ENCODE data around the gene ACD. TPM values are rescaled to one million over a fixed set of nuclear protein-coding genes. Genes with fewer than 3 reads are reported as not detected.
A peak's percentile ranks its signal among the peaks of the same experiment; 100 is the strongest.

Gene ACD
- polyA plus RNA-seq, 1 donor from 2014 or later: 48.6 TPM

DNA sequence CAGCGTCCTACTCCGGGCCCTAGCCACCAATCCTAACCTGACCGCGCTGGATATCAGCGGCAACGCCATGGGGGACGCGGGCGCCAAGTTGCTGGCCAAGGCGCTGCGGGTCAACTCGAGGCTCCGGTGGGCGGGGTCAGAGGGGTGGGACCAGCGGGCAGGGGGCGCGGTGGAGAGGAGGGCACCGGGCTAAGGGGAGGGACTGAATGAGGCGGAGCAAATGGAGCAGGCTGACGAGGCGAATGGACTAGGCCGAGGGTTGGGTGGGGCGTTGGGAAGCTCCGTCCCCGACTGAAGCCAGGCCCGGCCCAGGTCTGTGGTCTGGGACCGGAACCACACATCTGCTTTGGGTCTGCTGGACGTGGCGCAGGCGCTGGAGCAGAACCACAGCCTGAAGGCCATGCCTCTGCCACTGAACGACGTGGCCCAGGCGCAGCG, 10.5 kb downstream of the ACD start:
- Mint-ChIP-seq H3K27me3 (no peaks in the 10 kb centered on the region), H3K27ac (peak overlapping the region in 1 of 3 donors; percentile 91), H3K4me3 (no peak overlapping the region), H3K36me3 (peaks cover 3% of the 10 kb centered on the region), H3K4me1 (peaks cover 0 to 1% (median under 1%) of the 10 kb centered on the region in 3 donors), H3K9me3 (no peaks in the 10 kb centered on the region)

DNA sequence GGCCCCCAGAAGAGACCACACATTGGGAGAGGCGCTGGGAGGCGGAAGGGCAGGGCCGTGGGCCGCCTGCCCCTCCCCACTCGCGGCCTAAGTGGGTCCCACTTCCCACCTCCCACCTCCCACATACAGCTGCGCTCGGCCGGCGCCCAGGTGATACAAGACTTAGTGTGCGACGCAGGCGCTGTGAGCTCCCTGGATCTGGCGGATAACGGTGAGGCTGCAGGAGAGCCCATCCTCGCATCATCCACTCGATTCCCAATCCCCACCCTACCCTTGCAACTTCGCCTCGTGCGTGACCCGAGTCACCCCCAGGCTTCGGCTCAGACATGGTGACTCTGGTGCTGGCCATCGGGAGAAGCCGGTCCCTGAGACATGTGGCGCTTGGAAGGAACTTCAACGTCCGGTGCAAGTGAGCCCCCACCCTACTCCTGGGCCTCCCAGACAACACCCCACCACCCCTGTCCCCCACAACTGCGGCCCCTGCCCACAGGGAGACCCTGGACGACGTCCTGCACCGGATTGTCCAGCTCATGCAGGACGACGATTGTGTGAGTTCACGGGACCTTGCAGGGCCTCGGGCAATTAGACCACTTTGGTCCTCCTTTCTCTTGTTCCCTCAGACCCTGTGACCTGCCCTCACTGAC, 11.2 kb downstream of the ACD start:
- Mint-ChIP-seq H3K4me3 (peak overlapping the region in 1 of 4 donors; percentile 72), H3K9me3 (no peaks in the 10 kb centered on the region), H3K36me3 (peaks cover 3% of the 10 kb centered on the region), H3K27me3 (no peaks in the 10 kb centered on the region), H3K4me1 (peaks cover 0 to 3% (median 1%) of the 10 kb centered on the region in 3 donors), H3K27ac (no peak overlapping the region)

DNA sequence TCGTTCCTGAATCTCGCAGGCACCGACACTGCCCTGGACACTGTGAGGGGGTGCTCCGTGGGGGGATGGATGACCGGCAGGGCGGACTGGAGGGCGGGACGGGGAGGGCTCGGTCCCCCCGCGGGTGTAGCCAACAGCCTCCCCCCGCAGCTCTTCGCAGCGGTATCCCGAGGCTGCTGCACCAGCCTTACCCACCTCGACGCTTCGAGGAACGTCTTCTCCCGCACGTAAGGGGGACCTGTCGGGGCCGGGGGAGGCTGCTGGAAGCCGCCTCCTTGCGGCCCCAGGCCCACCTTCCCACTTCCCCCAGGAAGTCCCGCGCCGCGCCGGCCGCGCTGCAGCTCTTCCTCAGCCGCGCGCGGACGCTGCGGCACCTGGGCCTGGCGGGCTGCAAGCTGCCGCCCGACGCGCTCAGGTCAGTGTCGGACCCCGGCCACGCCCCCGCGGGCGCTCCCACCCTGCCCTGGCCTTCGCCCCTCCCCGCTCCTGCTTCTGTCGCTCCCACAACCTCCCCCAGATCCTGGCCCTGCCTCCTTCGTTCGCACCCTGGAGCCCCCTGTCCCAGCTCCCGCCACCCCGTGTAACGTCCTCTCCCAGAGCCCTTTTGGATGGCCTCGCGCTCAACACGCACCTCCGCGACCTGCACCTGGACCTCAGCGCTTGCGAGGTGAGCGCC, 11.8 kb downstream of the ACD start:
- H3K27ac Mint-ChIP-seq: no peak overlapping the region
- no peaks in the 10 kb centered on the region for H3K27me3 Mint-ChIP-seq
- H3K4me3 Mint-ChIP-seq: peak overlapping the region in 1 of 4 donors; percentile 72
- peaks cover 2% of the 10 kb centered on the region for H3K36me3 Mint-ChIP-seq
- H3K9me3 Mint-ChIP-seq: no peaks in the 10 kb centered on the region
- H3K4me1 Mint-ChIP-seq: peaks cover 0 to 3% (median 0%) of the 10 kb centered on the region in 3 donors

DNA sequence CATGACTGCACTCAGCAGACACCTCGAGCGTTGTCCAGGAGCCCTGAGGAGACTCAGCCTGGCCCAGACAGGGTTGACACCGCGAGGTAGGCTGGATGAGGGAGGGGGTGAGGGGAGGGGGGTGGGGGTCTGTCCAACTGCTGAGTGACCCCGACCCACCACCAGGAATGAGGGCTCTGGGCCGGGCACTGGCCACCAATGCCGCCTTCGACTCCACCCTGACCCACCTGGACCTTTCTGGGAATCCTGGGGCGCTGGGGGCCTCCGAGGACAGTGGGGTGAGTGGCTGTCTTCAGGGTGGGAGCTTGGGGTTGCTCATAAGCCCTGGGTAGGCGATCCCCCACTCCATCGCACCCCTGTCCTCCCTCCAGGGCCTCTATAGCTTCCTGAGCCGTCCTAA, 12.4 kb downstream of the ACD start:
- no peaks in the 10 kb centered on the region for H3K9me3 Mint-ChIP-seq
- peaks cover 0 to 3% (median 0%) of the 10 kb centered on the region in 3 donors for H3K4me1 Mint-ChIP-seq
- no peaks in the 10 kb centered on the region for H3K27me3 Mint-ChIP-seq
- H3K4me3 Mint-ChIP-seq: no peak overlapping the region
- peaks cover 2% of the 10 kb centered on the region for H3K36me3 Mint-ChIP-seq
- H3K27ac Mint-ChIP-seq: no peak overlapping the region

DNA sequence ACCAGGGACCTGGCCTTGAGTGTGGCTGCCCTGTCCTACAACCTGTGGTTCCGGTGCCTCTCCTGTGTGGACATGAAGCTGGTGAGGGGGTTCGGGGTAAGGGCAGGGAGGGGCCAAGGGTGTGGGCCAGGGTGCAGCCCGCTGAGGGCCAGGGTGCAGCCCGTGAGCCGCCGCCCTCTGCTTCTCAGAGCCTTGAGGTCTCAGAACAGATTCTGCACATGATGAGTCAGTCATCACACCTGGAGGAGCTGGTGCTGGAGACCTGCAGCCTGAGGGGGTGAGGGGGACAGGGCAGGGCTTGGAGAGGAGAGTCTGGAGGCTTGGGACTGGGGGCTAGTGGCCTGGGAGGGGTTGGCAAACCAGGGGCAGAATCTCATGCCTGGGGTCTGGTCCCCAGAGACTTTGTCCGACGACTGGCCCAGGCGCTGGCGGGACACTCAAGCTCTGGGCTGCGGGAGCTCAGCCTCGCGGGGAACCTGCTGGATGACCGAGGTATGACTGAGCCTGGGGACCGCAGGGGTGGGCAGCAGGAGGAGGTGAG, 12.9 kb downstream of the ACD start:
- H3K9me3 Mint-ChIP-seq: no peaks in the 10 kb centered on the region
- peaks cover 0 to 3% (median 0%) of the 10 kb centered on the region in 3 donors for H3K4me1 Mint-ChIP-seq
- H3K27ac Mint-ChIP-seq: no peak overlapping the region
- peaks cover 2% of the 10 kb centered on the region for H3K36me3 Mint-ChIP-seq
- peak overlapping the region in 1 of 4 donors; percentile 12 for H3K4me3 Mint-ChIP-seq
- H3K27me3 Mint-ChIP-seq: no peaks in the 10 kb centered on the region

DNA sequence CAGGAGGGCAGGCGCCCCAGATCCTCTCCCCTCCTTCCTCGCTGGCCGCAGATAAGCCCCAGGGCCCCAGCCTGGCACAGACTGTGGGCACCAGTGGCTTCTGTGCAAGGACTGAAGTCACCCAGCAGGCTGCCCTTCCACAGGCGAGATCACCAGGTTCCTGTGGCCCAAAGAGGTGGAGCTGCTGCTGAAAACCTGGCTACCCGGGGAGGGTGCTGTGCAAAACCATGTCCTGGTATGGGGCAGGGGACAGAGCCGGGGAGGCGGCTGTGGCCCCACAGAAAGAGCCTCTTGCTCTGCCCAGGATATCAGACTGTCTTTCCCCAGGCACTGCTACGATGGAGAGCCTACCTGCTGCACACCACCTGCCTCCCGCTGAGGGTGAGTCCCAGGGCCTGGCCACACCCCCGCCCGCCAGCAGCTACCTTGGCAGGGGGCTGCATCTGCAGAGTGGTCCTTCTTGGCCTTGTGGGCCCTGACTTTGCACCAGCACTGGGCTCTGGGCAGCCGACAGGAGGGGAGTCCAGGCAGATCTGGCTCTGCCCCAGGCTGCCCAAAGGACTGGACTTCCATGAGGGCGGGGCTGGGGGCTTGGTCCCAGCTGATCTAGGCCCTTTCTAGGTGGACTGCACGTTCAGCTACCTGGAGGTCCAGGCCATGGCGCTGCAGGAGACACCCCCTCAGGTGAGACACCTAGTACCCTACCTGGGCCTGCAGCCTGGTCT, 14.5 kb downstream of the ACD start:
- H3K4me3 Mint-ChIP-seq: peak overlapping the region; percentile 80 to 92 (median 84)
- peak overlapping the region; percentile 68 to 90 (median 88) for H3K27ac Mint-ChIP-seq
- H3K36me3 Mint-ChIP-seq: no peaks in the 10 kb centered on the region
- no peaks in the 10 kb centered on the region for H3K9me3 Mint-ChIP-seq
- no peaks in the 10 kb centered on the region for H3K27me3 Mint-ChIP-seq
- H3K4me1 Mint-ChIP-seq: peaks cover 0 to 3% (median 0%) of the 10 kb centered on the region in 3 donors

DNA sequence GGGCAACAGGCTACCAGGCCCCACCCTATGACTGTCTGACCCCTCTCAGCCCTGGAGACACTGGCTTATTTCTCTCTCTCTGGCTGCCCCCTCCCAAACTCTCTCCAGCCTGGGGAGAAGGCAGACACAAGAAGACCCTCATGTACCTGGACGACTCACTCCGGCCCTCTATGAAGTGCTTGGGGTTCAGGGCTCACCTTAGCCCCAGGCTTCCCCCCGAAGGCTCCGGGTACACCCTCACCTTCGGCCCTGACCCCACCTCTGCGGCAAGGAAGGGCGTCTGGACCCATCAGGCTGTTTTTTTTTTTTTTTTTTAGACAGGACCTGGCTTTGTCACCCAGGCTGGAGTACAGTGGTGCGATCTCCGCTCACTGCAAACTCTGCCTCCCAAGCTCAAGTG, 16.0 kb downstream of the ACD start:
- H3K4me3 Mint-ChIP-seq: peak overlapping the region; percentile 43 to 69 (median 62)
- H3K4me1 Mint-ChIP-seq: peaks cover 0 to 3% (median 0%) of the 10 kb centered on the region in 3 donors
- no peaks in the 10 kb centered on the region for H3K9me3 Mint-ChIP-seq
- no peaks in the 10 kb centered on the region for H3K27me3 Mint-ChIP-seq
- H3K27ac Mint-ChIP-seq: peak overlapping the region; percentile 67 to 96 (median 73)
- H3K36me3 Mint-ChIP-seq: no peaks in the 10 kb centered on the region

DNA sequence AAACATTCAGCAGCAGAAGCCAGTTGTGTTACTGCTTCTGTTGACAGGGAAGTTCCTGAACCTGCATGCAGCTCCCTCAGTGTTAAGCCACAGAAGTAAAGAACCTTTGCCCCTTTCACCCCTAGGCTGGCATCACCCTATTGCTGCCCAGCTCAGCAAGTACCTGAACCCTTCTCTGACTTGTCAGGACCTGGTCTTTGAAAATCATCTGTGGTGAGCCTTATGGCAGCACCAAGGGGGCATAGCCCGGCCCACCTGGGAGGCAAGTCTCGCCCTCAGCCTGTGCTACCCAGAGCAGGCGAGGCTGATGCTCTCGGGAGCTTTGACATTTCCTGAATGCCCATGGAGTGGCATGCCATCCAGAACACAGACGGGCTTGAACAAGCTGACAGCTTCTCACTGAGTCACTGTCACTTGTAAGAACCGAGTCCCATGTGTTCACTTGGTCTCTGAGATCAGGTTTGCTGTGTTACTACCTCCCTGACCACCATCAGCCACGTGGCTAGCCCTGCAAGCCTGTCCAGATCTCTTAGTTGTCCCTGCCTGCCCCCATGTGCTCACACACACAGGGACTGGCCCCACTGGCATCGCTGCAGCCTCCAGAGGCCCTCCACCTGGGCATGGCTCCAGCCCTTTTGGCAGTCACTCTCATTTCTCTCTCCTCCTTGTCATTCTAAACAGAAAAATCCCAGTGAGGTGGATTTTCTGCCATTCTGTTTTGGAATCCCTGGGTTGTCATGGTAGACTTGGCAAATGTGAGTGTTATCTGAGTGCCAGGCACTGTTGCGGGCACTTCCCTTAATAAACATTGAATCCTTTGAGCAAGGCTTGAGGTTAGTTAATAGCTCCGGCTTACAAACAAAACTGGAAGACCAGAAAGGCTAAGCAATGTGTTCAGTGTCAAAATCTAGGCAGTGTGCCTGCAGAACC, 18.0 kb downstream of the ACD start:
- Mint-ChIP-seq H3K27me3 (no peaks in the 10 kb centered on the region), H3K4me3 (no peak overlapping the region), H3K4me1 (peaks cover 0 to 3% (median 0%) of the 10 kb centered on the region in 3 donors), H3K27ac (peak overlapping the region in 1 of 3 donors; percentile 58), H3K9me3 (no peaks in the 10 kb centered on the region), H3K36me3 (no peaks in the 10 kb centered on the region)

DNA sequence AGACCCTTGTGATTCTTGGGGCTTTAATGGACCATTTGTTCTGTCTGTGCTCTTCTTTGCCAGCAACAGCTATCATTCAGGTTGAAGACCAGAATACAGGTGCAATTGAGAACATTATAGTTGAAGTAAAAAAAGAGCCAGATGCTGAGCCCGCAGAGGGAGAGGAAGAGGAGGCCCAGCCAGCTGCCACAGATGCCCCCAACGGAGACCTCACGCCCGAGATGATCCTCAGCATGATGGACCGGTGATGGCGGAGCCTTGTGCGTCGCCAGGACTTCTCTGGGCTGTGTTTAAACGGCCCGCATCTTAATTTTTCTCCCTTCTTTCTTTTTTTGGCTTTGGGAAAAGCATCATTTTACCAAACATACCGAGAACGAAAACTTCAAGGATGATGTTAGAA, 22.4 kb downstream of the ACD start:
- Mint-ChIP-seq H3K36me3 (no peaks in the 10 kb centered on the region), H3K4me1 (no peaks in the 10 kb centered on the region), H3K27ac (no peak overlapping the region), H3K9me3 (no peaks in the 10 kb centered on the region), H3K4me3 (no peak overlapping the region), H3K27me3 (no peaks in the 10 kb centered on the region)

DNA sequence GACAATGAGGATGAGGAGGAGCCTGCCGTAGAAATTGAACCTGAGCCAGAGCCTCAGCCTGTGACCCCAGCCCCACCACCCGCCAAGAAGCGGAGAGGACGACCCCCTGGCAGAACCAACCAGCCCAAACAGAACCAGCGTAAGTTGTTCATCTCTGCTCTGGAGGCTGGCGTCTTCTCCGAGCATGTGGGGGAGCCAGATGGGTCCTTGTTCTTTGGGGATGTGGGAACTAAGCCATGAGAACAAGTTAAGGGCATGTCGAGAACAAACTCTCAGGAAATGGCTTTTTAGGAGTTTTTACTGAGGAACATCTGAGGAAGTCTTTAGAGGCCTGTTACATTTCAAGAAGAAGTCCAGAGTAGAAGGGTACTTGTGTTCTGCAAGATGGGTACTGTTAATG, 23.3 kb downstream of the ACD start:
- H3K4me3 Mint-ChIP-seq: no peak overlapping the region
- H3K27ac Mint-ChIP-seq: no peak overlapping the region
- no peaks in the 10 kb centered on the region for H3K36me3 Mint-ChIP-seq
- H3K27me3 Mint-ChIP-seq: no peaks in the 10 kb centered on the region
- no peaks in the 10 kb centered on the region for H3K9me3 Mint-ChIP-seq
- no peaks in the 10 kb centered on the region for H3K4me1 Mint-ChIP-seq

DNA sequence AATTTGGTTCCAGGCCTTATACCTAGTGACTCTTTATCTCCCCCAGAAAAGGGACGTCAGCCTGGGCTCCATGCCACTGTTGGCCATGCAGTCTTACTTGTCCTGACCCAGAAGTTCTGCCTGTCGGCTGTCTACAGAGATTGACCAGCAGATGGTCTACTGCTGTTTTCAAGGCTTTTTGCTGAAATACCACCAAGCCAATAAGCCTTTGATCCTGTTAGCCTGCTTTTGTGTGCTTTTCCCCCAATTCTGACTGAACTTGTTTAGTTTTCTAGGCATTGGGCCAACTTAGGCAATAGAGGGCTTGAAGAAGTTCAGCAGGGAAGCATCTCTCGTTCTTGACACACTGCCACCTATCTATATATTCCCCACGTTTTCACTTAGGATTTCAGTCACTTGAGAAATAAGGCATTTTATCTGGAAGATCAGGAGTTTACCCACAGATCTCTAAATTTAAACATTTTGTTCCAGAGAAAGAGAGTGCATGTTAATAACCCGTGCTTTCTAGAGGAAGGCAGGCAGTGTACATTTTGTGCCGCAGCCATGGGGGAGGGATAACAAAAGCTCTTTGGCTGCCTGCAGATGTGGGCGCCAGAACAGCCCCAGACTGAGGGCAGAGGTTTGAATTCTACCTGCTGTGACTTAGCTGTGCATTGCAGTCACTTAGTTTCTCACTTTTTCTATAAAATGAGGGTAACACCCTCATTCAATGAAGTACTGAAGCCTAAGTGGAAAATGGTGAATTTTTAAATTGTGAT, 27.5 kb downstream of the ACD start:
- Mint-ChIP-seq H3K9me3 (no peaks in the 10 kb centered on the region), H3K4me3 (no peak overlapping the region), H3K27me3 (no peaks in the 10 kb centered on the region), H3K27ac (peak overlapping the region in 2 of 3 donors; percentile 25 to 57), H3K4me1 (no peaks in the 10 kb centered on the region), H3K36me3 (peaks cover 7% of the 10 kb centered on the region)

DNA sequence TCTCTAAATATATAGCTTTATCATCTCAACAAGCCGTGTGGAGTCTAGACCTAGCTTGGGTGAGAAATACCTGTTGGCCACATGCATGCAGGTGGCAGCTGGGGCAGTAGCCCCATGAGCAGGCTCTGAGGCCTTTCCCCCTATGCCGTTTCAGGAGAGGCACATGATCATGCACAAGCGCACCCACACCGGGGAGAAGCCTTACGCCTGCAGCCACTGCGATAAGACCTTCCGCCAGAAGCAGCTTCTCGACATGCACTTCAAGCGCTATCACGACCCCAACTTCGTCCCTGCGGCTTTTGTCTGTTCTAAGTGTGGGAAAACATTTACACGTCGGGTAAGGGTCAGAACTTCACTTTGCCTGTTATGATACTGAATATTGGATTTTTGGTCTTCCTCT, 31.8 kb downstream of the ACD start:
- Mint-ChIP-seq H3K9me3 (no peaks in the 10 kb centered on the region), H3K4me3 (no peak overlapping the region), H3K36me3 (peaks cover 10% of the 10 kb centered on the region), H3K4me1 (no peaks in the 10 kb centered on the region), H3K27me3 (no peaks in the 10 kb centered on the region), H3K27ac (no peak overlapping the region)

DNA sequence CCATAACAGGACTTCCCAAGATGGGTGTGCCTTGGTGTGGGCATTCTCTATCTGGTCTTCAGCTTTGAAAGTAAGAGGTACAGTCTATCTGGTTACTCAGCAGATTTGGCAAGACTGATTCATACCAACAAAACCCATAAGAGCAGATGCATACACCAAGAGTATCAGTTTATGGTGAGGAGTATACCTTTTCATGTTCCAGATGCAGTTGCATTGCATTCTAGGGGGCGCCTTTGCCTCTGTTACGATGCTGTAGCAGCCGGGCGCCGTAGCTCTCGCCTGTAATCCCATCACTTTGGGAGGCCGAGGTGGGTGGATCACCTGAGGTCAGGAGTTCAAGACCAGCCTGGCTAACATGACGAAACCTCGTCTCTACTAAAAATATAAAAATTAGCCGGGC, 46.3 kb downstream of the ACD start:
- H3K4me1 Mint-ChIP-seq: peaks cover 0 to 3% (median 0%) of the 10 kb centered on the region in 3 donors
- H3K27me3 Mint-ChIP-seq: no peaks in the 10 kb centered on the region
- no peaks in the 10 kb centered on the region for H3K9me3 Mint-ChIP-seq
- no peak overlapping the region for H3K4me3 Mint-ChIP-seq
- H3K27ac Mint-ChIP-seq: peak overlapping the region in 1 of 3 donors; percentile 27
- no peaks in the 10 kb centered on the region for H3K36me3 Mint-ChIP-seq

DNA sequence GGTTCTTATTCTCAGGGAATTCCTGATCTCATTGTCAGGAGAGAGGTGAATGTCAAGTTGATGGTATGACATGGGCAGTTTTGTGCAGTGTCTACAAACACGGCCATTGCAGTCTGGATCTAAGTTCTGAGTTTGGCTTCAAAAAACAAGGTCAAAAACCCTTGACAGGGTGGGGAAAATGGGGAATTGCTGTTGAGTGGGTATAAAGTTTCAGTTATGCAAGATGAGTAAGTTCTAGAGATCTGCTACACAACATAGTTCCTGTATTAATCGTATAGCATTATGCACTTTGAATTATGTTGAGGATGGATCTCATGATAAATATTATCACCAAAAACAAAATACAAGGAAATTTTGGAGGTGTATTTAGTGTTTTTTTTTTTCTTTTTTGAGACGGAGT, 51.7 kb downstream of the ACD start:
- no peak overlapping the region for H3K27ac Mint-ChIP-seq
- no peaks in the 10 kb centered on the region for H3K27me3 Mint-ChIP-seq
- H3K9me3 Mint-ChIP-seq: no peaks in the 10 kb centered on the region

More for the DNA sequence above, 51.7 kb downstream of the ACD start:
- peaks cover 12 to 17% (median 14%) of the 10 kb centered on the region in 3 donors for H3K4me1 Mint-ChIP-seq
- no peaks in the 10 kb centered on the region for H3K36me3 Mint-ChIP-seq
- H3K4me3 Mint-ChIP-seq: no peak overlapping the region
